GM21447 (cell line): Measurements from ENCODE around the gene CARD10.
A peak's percentile ranks its signal among the peaks of the same experiment; 100 is the strongest.
"Not testable (repeated sequence)": the region's sequence is repeated elsewhere in the genome, so short reads cannot be mapped to it uniquely, and the experiment has no call there.

ENCODE experiments used
- ATAC-seq: cut with Tn5 transposase; IDR thresholded peaks from one replicate; pipeline ENCODE4 v1.9.1; 2021; ENCODE audit not compliant: unreplicated experiment

Gene CARD10

DNA sequence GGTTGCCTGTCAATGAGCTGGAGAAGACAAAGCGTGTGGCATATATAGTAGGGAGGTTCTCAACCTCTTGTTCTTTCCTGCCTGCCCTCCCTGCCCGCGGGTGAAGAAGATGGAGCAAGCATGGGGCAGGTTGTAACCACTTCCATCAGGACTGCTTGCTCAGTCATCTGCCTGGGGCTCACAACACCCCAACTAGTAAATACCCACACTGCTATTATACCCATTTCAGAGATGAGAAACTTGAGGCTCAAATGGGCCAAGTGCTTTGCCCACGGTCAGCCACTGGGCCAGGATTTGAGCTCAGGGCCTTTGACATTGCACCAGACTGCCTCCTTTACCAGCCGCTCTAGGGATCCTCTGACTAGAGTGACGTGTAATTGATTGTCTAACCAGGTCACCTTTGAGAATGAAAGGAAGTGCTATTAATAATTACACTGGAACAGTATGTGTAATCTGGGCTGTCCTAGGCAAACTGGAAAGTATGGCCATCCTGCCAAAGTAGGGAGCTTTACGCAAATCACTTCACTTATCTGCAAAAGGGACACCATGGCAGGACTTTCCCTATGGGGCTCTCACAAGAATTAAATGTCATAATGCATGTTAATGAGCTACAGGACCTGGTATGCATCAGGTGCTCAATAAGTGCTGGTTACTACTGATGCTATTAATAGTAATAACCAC lies 38.2 kb upstream of the CARD10 start:
- ATAC-seq, result no peak

DNA sequence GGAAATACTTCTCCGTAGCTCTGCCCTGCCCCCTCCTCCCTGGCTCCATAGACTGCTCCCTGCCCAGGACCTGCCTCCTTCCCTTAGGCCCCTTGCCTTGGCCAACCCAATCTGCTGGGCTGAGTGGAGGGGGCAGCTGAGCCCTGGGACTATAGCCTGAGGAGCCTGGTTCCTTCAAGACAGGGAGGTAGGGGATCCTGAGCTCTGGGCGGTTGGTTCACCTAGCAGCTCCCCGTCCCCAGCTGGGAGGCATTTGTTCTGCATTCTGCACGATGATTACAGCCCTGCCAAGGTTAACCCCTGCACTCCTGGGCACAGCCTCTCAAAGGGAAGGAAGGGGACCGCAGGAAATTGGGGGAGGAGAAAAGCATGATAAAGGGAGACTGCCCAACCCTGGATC lies 37.5 kb upstream of the CARD10 start:
- ATAC-seq, result no peak

DNA sequence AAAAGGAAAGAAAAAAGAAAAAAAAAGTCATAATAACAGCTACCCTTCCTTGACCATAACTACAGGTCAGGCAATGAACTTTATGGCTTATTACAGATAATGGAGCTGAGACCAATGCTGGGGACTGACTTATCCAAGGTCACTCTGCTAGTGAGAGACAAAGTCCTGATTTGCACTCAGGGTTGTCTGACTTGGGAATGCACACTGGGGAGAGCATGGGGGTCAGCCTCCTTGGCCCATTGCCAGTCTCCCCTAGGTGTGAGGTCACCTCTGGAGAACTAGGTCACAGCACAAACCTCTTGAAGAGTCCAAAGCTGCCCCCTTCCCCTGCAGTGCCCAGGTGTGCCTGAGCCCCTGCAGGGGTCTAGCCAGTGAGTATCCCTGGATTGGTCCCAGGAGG lies 35.8 kb upstream of the CARD10 start:
- no peak for ATAC-seq

DNA sequence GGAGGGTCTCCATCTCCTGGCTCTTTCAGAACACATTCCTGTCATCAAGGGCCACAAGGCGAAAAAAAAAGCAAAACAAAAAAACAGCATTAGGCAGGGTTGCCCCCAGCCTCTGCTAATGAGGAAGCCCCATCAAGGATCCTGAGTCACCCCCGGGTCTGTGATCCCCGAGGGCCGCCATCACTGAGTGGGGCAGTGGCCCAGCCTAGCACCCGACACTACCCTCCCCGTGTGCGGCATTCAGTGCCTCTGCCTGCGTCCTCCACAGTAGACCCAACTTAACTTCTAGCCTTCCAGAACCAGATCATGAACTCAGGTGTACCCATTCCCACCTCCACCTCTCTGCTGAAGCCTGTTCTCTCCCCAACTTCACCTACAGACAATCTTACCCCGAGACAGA lies 34.5 kb upstream of the CARD10 start:
- no peak for ATAC-seq

DNA sequence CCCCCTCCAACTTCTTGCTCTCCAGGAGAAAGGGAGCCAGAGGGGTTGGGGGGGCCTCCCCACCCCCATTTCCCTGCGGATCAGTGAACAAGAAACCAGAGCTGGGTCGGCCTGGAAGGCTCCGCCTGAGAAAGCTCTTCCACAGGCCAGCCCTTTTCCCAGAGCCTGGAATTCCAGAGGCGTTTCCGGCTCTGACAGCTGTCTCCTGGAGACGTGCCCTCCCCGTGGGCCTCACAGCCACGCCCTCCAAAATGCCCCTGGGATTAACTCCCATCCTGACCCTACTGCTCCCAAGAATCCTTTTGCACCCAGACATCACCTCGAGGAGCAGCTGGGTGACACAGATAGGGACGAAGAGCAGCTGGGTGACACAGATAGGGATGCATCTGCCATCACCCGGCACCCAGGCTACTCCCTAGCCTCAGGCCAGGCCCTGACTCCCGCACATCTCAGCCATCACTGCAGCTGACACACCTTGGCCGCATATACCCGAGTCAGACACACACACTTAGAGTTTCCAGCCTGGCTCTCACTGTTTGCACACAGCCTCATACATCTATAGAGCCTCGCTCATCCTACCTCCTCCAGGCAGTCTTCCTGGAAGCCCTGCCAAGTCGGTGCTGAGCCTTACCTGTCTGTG lies 33.4 kb upstream of the CARD10 start:
- ATAC-seq, result no peak

DNA sequence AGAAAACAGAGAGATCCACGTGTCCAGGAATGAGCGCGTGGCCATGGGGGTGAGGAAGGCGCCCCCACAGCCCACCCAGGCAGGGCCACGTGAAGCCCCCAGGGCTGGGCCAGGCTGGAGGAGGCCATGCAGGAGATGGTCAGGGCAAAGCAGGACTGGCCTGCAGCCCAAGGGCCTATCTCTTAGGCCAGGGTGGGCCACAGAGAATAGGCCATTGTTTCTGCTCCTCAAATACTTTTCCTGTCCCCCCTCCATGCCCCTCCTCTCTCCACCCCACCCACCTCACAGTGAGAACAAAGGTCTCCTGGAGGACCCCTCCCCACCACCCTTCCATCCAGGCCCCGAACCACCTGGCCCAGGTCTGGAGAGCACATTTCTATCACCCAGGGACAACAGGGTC lies 32.8 kb upstream of the CARD10 start:
- no peak for ATAC-seq

DNA sequence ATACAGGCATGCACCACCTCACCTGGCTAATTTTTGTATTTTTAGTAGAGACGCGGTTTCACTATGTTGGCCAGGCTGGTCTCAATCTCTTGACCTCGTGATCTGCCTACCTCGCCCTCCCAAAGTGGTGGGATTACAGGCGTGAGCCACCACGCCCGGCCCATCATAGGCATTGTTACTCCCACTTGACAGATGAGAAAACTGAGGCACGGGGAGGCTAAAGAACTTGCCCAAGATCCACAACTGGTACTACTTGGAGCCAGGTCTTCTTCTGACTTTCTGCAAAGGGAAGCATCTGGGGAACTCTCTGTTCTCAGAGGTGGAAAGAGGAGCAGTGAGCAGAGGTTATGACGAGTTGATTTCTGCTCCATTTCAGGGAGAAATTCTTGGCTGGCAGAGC lies 31.7 kb upstream of the CARD10 start:
- ATAC-seq, result not testable (repeated sequence)

DNA sequence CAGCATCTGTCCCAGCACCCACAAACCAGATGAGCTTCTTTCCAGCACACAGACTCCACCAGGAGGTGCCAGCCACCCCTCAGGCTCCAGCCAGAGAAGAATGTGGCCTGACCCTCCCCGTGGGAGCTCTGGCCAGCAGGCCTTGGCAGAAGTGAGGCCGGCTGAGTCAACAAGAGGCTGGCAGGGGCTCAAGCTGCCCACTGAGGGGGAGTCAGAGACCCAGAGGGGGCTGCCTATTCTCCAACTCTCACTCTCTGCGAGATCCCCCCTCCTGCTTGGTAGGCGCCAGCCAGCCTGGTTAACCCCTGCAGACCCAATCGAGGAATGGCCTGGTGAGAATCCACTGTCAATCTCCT lies 30.5 kb upstream of the CARD10 start:
- no peak for ATAC-seq

DNA sequence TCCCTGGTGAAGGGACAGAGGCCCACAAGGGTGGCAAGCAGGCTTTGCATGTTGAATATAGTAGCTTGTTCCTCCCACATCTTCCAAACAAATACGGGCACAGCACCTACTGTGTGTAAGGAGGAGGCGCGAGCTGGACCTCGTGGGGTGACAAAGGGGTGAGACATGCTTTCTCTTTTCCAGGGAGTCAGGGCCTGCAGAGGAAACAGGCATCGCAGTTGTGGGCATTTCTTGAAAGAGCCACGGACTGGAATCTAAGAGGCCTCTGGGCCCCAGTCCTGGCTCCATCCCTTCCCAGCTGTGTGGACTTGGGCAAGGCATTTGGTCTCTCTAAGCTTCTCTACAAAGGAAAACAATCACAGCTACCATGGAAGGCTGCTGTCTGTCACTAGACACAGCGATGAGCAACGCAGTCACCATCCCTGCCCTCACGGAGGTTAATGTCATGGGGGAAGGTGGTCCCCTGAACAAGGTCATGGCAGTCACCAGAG lies 28.1 kb upstream of the CARD10 start:
- no peak for ATAC-seq

DNA sequence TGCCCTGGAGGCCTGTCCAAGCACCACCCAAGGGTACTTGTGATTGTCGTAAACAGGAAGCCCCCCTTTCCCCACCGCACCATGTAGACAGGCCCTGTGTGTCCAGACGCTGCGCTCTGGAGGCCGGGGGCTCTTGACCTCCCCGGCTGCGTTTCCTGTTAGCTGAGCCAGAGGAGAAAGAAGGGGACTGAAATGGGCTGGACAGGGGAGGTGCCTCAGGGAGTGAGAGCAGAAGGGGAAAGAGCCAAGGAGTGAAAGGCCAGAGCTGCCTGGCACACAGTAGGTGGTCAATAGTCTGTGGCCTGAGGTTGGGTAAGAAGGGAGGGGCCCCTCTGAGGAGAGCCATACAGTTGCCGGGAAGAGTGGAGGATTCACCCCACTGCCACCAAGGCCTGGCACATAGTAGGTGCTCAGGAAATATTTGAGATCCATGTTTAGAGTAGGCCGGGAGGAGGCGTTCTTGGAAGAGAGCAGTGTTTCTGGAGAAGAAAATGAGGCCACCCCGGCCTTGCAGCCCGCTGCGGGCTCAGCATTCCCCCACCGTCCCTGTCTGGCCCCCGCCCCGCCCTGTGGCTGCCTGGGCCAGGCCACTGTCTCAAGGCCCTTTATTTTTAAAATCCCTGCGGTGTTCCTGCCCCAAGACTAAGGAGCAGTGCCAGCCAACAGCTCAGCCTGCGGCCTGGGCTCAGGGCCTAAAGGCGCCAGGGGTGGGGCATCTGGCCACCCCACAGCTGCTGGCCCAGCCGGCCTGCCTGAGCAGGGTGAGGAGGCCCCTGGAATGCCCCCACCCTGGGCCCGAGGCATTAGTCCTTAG lies 27.4 kb upstream of the CARD10 start:
- no peak for ATAC-seq

DNA sequence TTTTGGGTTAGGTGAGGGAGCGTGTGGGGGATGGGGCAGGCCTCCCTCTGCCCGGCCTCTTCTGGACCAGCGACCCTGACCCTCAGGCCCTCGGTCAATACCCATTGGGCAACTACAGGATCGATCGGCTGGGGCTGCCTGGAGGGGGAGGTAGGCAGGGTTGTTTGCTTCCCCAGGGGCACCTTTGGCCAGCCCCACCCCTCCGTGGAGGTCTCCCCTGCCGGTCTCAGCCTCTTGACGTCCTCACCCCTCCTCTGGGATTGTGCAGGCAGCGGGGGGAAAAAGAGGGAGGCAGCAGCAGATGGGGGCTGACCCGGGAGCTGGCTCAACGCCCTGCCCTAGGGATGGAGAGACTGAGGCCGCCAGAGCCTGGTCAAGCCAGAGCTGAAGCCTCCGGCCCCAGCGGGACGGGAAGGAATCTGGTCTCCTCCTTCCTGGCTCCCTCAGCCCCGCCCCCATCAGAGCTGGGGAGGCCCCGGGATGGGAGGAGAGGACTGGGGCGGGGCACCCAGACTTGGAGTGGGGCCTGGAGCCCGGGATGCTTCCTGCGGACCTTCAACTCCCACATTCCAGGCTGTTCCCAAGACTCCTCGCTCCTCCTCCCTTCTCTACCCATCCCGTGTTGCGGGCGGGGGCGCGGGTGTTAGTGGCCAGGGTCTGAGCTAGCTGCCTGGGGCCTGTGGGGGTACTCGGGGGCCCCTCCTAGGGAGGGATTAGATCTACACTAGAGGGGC lies 26.7 kb upstream of the CARD10 start:
- ATAC-seq, result no peak

DNA sequence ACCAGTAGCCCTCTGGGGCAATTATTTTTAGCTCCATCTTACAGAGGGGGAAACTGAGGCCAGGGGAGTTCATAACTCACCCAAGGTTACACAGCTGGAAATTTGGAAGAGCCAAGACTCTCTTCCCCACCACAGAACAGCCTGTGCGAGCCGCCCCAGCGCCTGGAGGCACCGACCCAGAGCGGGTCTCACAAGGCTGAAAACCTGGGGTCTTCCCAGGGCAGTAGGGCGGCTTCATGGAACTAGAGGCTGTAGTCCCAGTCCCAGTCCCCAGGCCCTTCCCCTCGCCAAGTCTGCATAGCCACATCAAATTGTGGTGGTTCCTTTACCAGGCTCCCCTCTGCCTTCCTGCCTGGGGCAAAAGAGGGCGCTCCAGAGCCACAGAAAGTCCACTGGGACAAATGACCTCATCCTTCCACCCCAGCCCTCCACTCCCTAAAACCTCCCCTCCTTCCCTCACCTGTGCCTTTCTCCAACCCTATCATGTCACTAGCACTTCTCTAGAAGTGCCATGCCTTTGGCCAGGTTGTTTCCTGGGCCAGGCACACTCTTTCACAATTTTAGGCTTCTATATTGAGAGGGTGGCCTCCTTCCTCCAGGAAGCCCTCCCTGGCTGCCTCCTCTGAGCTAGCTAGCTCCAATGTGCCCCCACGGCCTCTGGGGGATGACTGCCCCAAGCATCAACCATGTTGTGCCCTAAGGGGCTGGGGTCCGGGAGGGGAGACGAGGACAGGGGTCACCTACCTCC lies 25.9 kb upstream of the CARD10 start:
- no peak for ATAC-seq

DNA sequence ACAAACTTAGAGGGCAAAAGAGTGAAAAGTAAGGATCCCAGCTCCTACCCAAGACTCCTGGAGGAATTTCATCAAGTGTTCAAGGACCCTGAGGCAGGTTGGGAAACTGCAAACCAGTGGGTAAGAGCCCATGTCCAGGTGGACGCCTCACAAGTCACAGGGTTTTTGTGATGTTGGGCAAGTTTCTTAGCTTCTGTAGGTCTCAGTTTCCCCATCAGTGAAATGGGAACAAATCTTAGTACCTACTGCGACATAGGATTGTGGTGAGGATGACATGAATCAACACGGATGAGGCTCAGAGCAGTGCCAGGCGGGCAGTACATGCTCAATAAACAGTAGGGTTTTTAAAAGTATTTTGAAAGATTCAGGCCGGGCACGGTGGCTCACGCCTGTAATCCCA lies 23.7 kb upstream of the CARD10 start:
- ATAC-seq, result no peak

DNA sequence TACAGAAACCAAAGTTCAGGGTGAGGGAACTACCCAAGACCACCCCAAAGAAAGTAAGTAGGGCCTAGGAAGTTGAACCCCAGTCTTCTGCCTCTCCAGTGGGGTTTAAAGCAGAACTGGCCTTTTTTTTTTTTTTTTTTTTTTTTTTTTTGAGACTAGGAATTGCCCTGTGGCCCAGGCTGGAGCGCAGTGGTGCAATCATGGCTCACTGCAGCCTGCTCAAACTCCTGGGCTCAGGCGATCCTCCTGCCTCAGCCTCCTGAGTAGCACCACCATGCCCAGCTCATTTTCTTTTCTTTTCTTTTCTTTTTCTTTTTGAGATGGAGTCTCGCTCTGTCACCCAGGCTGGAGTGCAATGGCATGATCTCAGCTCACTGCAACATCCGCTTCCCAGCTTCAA lies 23.2 kb upstream of the CARD10 start:
- not testable (repeated sequence) for ATAC-seq

DNA sequence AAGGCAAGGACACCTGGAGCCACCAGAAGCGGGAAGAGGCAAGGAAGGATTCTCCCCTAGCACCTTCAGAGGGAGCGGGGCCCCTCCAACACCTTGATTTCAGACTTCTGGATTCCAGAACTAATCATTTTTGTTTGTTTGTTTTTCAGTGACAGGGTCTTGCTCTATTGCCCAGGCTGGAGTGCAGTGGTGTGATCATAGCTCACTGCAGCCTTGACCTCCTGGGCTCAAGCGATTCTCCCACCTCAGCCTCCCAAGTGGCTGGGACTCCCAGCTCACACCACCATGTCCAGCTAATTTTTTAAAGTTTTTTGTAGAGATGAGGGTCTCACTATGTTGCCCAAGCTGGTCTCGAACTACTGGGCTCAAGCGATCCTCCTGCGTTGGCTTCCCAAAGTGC lies 20.6 kb upstream of the CARD10 start:
- not testable (repeated sequence) for ATAC-seq

DNA sequence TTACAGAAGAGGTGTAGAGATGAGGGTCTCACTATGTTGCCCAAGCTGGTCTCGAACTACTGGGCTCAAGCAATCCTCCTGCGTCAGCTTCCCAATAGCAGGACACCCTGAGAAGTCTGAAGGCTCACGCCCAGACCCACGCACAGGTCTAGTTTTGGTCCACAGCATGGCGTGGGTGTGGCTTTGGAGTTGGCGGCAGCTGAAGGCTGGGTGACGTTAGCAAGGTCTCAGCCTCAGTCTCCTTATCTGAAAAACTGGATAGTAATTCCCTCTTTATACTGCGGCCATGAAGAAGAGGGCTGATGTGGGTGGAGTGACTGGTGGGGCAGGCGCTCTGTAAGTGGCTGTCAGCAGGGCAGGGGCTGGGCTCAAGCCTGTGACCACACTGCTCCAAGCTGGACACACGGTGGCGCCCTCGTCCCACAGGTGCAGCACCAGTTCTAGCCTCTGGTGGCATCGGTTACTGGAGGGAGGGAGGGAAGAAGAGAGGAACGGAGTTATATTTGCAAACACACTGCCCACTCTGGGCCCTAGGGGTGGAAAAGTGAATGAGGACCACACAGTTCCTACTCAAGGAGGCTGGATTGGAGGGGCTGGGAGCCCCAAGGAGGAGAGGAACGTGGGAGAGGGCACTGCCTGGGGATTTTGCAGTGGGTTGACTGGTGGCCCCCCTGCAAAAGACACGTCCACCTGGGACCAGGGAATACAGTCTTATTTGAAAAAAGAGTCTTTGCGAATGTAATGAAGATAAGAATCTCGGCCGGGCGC lies 19.6 kb upstream of the CARD10 start:
- ATAC-seq, result peak; percentile 76

DNA sequence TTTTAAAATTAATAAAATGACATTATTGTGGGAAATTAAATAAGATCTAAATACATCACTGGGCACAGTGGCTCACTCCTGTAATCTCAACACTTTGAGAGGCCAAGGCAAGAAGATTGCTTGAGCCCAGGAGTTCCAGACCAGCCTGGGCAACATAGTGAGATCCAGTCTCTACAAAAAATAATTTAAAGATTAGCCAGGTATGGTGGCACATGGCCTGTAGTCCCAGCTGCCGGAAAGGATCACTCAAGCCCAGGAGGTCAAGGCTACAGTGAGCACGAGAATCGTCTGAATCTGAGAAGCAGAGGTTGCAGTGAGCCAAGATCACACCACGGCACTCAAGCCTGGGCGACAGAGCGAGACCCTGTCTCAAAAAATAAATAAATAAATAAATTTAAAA lies 15.9 kb upstream of the CARD10 start:
- ATAC-seq, result no peak

DNA sequence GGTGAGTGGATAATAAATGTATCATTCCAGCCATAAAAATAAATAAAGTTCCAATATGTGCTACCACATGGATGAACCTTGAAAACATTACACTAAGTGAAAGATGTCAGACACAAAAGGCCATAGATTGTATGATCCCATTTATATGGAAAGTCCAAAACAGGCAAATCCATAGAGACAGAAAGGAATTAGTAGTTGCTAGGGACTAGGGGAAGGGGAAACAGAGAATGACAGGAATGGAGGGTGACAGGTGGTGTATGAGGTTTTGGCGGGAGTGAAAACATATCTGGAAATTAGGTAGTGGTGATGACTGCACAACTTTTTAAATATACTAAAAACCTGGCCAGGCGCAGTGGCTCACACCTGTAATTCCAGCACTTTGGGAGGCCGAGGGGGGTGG lies 15.2 kb upstream of the CARD10 start:
- no peak for ATAC-seq

DNA sequence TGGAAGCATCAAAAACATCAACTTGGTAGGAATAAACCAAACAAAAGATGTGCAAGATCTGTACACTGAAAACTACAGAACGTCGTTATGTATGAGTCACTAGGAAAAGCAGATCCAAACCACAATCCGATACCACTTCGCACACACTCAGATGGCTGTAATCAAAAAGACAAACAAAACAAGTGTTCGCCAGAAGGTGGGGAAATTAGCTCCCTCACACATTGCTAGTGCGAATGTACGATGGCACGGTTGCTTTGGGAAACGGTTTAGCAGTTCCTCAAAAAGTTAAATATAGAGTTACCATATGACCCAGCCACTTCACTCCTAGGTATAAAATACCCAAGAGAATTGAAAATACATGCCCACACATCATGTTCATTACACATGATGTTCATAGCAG lies 14.8 kb upstream of the CARD10 start:
- ATAC-seq, result no peak
